M059J (cell line): ENCODE measurements around the gene MTHFS. TPM values are rescaled to one million over a fixed set of nuclear protein-coding genes. Genes with fewer than 3 reads are reported as not detected.

Experiments
- DNase-seq: peaks from one replicate; pipeline ENCODE4 v3.0.0-alpha.2; 2012; ENCODE audit warnings: low read depth
- total RNA-seq: library from RNA; depleted of rRNA; stranded (reverse); fragments of >200 nt; shearing (Covaris generic); gene quantifications from 2 replicates; pipeline ENCODE4 v1.2.3, GENCODE V29; 2014; rRNA removed

Gene MTHFS
- total RNA-seq, 1 experiment from 2014 or later, result 88.5 TPM

- no peak for DNase-seq
These were observed 80.2 kb downstream of the MTHFS start for GRCh38 chr15:79816571-79816970.

DNA sequence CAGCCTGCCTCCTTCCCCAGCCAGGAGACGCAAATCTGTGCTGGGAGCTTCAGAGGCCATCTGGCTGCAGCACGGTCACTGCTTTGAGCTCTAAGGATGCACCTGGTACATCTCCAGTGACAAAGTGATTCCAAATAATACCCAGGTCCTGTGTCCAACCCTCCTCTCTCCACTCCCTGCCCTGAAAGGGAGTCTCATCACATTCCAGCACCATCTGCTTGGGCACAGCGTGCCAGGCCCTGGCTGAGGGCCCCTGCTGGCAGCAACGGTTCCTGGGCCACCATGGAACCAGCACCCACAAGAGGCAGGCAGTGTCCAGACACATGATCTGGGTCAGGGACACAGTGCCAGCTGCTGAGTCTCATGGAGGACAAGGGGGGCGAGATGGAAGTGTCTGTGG lies 81.3 kb downstream of the MTHFS start:
- no peak for DNase-seq

- DNase-seq, result peak; percentile 22
These were observed 84.3 kb downstream of the MTHFS start for GRCh38 chr15:79812541-79812940.

GRCh38 chr15:79811406-79812405 lies 85.1 kb downstream of the MTHFS start:
- peak; percentile 52 for DNase-seq

GRCh38 chr15:79804838-79805237 lies 92.0 kb downstream of the MTHFS start:
- no peak for DNase-seq

DNA sequence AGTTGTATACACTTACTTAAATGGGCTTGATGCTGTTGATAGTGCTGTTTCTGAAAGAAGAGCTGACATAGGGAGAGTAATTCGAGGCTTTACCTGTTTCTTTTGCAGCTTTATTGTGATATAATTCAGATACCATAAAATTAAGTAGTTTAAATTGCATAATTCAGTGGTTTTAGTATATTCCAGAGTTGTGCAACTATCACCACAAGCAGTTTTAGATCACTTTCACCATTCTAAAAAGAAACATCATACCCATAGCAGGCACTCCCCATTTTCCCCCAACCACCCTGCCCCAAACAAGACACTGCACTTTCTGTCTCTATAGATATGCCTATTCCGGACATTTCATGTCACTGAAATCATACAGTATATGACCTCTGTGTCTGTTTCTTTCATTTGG lies 98.5 kb downstream of the MTHFS start:
- no peak for DNase-seq

Other genes with a start within 250 kb of the MTHFS start
- gene BCL2A1, start 74.2 kb upstream of the MTHFS start, total RNA-seq, result 0.10 and 0.69 TPM in 2 replicates
- 177 and 184 TPM in 2 replicates for gene ZFAND6, start 162.7 kb upstream of the MTHFS start, total RNA-seq